ENCODE data around the gene DHRS4. TPM values are rescaled to one million over a fixed set of nuclear protein-coding genes. Genes with fewer than 3 reads are reported as not detected.

DHRS4 gene
- total and polyA plus RNA-seq, 4 donors = 17.8 to 47.3 (median 32.6) TPM

DNA sequence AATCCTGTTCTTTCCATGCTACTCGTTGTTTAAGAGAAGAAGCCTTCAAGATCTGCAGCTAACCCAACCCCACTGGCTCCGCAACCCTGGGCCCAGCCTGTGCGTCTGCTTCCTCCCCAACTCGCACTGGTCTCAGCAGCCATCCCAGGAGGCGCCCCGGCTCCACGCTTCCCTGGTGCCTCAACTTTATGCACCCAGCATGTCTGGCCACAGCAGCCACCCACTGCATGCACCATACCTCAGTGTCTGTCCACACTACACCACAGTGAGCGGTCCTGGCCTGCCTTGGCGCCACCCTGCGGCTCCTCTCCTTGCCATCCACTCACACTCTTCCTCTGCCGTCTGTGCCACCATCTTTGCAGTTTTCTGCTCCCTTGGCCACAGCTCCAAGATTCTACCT, 27.0 kb upstream of the DHRS4 start:
- Histone ChIP-seq H3K4me1 (ENCODE audit: control insufficient read depth in 1 of 2, insufficient read depth in 2 of 2, low read length in 2 of 2) (no peaks in the 10 kb centered on the region), H3K27me3 (ENCODE audit: control insufficient read depth in 1 of 2, insufficient read depth in 2 of 2, low read length in 1 of 2) (no peaks in the 10 kb centered on the region), H3K36me3 (ENCODE audit: control insufficient read depth in 1 of 2, insufficient read depth in 2 of 2, low read length in 1 of 2) (no peaks in the 10 kb centered on the region), H3K9me3 (ENCODE audit: control insufficient read depth, low read length) (no peaks in the 10 kb centered on the region), H3K4me3 (ENCODE audit: low read length in 2 of 2) (no peak overlapping the region), H3K27ac (ENCODE audit: low read depth in 1 of 2, low read length in 2 of 2) (no peak overlapping the region)
- ATAC-seq (ENCODE audit: low FRiP score) = no peak
- 89 to 97% methylated on average over 11 of the region's 11 CpGs for WGBS, 2 donors
- intact Hi-C loops (cut with DNase I) = loop anchor here in 1 of 2 donors (5.0 kb wide), 1 partner anchor 294 kb away; no protein-coding TSS in a partner anchor
- DNase-seq = no peak

DNA sequence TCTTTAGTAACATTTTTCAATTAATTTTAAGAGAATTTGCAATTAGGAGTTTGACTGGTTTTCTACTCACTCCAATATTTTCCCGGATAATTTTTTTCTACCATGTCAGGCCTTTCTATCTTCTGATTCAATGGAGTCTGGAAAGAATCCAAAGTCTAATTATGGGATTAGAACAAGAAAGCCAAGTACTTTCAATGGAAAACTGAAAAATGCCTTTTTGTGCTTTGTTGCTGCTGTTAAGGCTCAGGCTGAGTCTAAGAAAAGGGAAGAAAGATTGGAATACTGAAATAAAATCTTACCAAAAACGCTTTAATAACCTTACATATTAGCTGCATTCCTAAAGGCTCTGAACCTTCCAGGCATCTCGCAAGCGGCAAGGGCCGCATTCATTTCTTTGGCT, 24.4 kb upstream of the DHRS4 start:
- Histone ChIP-seq H3K4me3 (ENCODE audit: low read length in 2 of 2) (no peak overlapping the region), H3K36me3 (ENCODE audit: control insufficient read depth in 1 of 2, insufficient read depth in 2 of 2, low read length in 1 of 2) (no peaks in the 10 kb centered on the region), H3K27me3 (ENCODE audit: control insufficient read depth in 1 of 2, insufficient read depth in 2 of 2, low read length in 1 of 2) (no peaks in the 10 kb centered on the region), H3K9me3 (ENCODE audit: control insufficient read depth, low read length) (no peaks in the 10 kb centered on the region), H3K4me1 (ENCODE audit: control insufficient read depth in 1 of 2, insufficient read depth in 2 of 2, low read length in 2 of 2) (no peaks in the 10 kb centered on the region), H3K27ac (ENCODE audit: low read depth in 1 of 2, low read length in 2 of 2) (no peak overlapping the region)
- 52 to 53% methylated on average over 5 of the region's 5 CpGs for WGBS, 2 donors
- no peak for DNase-seq
- intact Hi-C loops (cut with DNase I) = loop anchor here in 1 of 2 donors (5.0 kb wide), 1 partner anchor 297 kb away; no protein-coding TSS in a partner anchor
- ATAC-seq (ENCODE audit: low FRiP score) = no peak

DNA sequence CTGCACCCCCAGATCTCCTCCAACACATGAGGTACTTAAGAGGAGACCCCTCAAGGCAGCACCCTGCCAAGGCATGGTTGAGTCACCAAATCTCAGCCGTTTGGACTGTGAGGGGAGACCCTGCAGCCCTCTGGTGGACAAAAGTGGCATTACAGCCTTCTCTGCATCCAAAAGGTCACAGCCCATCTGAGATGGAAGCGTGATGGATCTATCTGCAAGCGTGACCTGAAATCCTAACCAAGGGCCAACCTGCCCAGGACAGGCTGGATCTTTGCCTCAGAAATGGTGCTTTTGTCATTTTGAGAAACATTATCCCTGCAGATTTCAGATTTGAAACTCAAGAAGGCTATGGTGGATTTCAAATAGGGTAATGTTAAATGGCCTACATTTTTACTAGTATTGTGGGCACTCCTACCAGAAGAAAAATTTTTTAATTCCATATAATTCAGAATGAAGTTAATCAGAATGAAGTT, 23.7 kb upstream of the DHRS4 start:
- WGBS, 2 donors = 24 to 26% methylated on average over 3 of the region's 3 CpGs
- H3K27ac ChIP-seq (ENCODE audit: low read depth in 1 of 2, low read length in 2 of 2) = no peak overlapping the region
- DNase-seq (peak; percentile 80 to 89), ATAC-seq (ENCODE audit: low FRiP score) (peak; percentile 91)
- H3K4me1 ChIP-seq (ENCODE audit: control insufficient read depth in 1 of 2, insufficient read depth in 2 of 2, low read length in 2 of 2) = no peaks in the 10 kb centered on the region
- H3K9me3 ChIP-seq (ENCODE audit: control insufficient read depth, low read length) = no peaks in the 10 kb centered on the region
- H3K4me3 ChIP-seq (ENCODE audit: low read length in 2 of 2) = no peak overlapping the region
- no peaks in the 10 kb centered on the region for H3K36me3 ChIP-seq (ENCODE audit: control insufficient read depth in 1 of 2, insufficient read depth in 2 of 2, low read length in 1 of 2)
- intact Hi-C loops (cut with DNase I) = loop anchor here in 1 of 2 donors (5.0 kb wide), 1 partner anchor 298 kb away; no protein-coding TSS in a partner anchor
- no peaks in the 10 kb centered on the region for H3K27me3 ChIP-seq (ENCODE audit: control insufficient read depth in 1 of 2, insufficient read depth in 2 of 2, low read length in 1 of 2)

DNA sequence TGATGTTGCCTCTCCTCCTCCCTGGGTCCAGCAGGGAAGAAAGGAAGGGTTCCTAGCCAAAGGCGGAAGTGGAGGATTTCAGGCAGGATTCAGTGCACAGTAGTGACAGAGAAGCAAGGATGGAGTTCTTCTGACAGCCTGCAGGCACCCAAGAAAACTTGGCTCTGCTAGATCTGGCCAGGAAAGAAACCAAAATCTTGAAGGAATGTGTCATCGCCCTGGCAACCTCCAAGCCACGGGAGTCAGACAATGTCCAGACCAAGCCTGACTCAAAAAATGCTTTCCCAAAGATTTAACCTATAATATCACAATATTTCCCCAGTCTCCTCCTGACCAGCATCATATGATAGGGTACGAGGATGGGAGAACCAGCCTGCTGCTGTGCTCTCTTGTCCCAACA, 22.8 kb upstream of the DHRS4 start:
- no peaks in the 10 kb centered on the region for H3K36me3 ChIP-seq (ENCODE audit: control insufficient read depth in 1 of 2, insufficient read depth in 2 of 2, low read length in 1 of 2)
- H3K27ac ChIP-seq (ENCODE audit: low read depth in 1 of 2, low read length in 2 of 2) = no peak overlapping the region
- H3K27me3 ChIP-seq (ENCODE audit: control insufficient read depth in 1 of 2, insufficient read depth in 2 of 2, low read length in 1 of 2) = no peaks in the 10 kb centered on the region
- no peaks in the 10 kb centered on the region for H3K4me1 ChIP-seq (ENCODE audit: control insufficient read depth in 1 of 2, insufficient read depth in 2 of 2, low read length in 2 of 2)
- WGBS, 2 donors = 9 to 12% methylated on average over 4 of the region's 4 CpGs
- H3K9me3 ChIP-seq (ENCODE audit: control insufficient read depth, low read length) = no peaks in the 10 kb centered on the region
- intact Hi-C loops (cut with DNase I) = no loop called here
- DNase-seq (peak in 1 of 2 donors; percentile 60), ATAC-seq (ENCODE audit: low FRiP score) (peak; percentile 63)
- no peak overlapping the region for H3K4me3 ChIP-seq (ENCODE audit: low read length in 2 of 2)

DNA sequence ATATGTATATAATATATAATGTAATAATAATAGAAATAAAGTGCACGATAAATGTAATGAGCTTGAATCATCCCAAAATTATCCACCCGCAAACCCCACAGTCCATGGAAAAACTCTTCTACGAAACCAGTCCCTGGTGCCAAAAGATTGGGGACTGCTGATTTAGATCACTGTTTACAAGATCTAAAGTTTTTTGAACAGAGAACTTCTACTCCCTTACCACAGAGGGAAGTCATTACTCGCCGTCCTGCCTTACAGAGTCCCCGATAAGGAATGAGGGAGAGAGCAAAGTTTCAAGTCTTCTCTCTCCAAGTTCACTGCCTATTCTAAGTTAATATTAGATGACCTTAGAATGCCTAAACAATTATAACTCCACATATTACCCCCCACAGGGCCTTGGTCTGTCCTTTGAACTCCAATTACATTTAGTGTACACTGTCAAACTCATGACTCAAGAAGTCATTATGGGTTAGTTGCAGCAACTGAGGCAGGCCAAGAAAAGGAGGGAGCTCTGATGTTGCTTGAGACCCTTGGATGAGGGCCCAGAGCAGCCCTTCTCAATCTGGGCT, 21.8 kb upstream of the DHRS4 start:
- intact Hi-C loops (cut with DNase I) = no loop called here
- H3K27me3 ChIP-seq (ENCODE audit: control insufficient read depth in 1 of 2, insufficient read depth in 2 of 2, low read length in 1 of 2) = no peaks in the 10 kb centered on the region
- WGBS, 2 donors = 33 to 63% methylated on average over 6 of the region's 6 CpGs
- H3K9me3 ChIP-seq (ENCODE audit: control insufficient read depth, low read length) = no peaks in the 10 kb centered on the region
- H3K4me3 ChIP-seq (ENCODE audit: low read length in 2 of 2) = no peak overlapping the region
- no peak overlapping the region for H3K27ac ChIP-seq (ENCODE audit: low read depth in 1 of 2, low read length in 2 of 2)
- no peaks in the 10 kb centered on the region for H3K4me1 ChIP-seq (ENCODE audit: control insufficient read depth in 1 of 2, insufficient read depth in 2 of 2, low read length in 2 of 2)
- ATAC-seq (ENCODE audit: low FRiP score) = no peak
- no peaks in the 10 kb centered on the region for H3K36me3 ChIP-seq (ENCODE audit: control insufficient read depth in 1 of 2, insufficient read depth in 2 of 2, low read length in 1 of 2)
- DNase-seq = no peak

DNA sequence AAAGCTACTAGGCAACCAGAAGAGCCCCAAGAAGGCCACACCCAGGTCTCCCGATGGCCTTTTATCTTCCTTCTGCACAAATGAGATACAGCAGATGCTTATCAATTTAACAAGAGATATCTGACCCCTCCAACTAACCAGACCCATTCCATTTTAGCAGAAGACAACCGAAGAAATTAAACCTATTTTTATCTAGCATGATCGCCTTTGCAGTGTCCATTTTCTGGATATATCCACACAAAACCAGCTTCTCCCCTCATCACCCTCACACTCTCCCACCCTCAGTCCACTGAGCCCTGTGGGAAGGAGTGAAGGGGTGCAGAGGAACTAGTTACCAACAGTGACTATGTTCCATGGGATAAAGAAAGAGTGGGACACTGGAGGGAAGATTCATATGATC, 20.9 kb upstream of the DHRS4 start:
- no peaks in the 10 kb centered on the region for H3K4me1 ChIP-seq (ENCODE audit: control insufficient read depth in 1 of 2, insufficient read depth in 2 of 2, low read length in 2 of 2)
- H3K27me3 ChIP-seq (ENCODE audit: control insufficient read depth in 1 of 2, insufficient read depth in 2 of 2, low read length in 1 of 2) = no peaks in the 10 kb centered on the region
- H3K36me3 ChIP-seq (ENCODE audit: control insufficient read depth in 1 of 2, insufficient read depth in 2 of 2, low read length in 1 of 2) = no peaks in the 10 kb centered on the region
- 95% methylated on average over 3 of the region's 3 CpGs for WGBS, 2 donors
- H3K27ac ChIP-seq (ENCODE audit: low read depth in 1 of 2, low read length in 2 of 2) = no peak overlapping the region
- no peak for ATAC-seq (ENCODE audit: low FRiP score)
- no peak for DNase-seq
- intact Hi-C loops (cut with DNase I) = no loop called here
- H3K4me3 ChIP-seq (ENCODE audit: low read length in 2 of 2) = no peak overlapping the region
- no peaks in the 10 kb centered on the region for H3K9me3 ChIP-seq (ENCODE audit: control insufficient read depth, low read length)

DNA sequence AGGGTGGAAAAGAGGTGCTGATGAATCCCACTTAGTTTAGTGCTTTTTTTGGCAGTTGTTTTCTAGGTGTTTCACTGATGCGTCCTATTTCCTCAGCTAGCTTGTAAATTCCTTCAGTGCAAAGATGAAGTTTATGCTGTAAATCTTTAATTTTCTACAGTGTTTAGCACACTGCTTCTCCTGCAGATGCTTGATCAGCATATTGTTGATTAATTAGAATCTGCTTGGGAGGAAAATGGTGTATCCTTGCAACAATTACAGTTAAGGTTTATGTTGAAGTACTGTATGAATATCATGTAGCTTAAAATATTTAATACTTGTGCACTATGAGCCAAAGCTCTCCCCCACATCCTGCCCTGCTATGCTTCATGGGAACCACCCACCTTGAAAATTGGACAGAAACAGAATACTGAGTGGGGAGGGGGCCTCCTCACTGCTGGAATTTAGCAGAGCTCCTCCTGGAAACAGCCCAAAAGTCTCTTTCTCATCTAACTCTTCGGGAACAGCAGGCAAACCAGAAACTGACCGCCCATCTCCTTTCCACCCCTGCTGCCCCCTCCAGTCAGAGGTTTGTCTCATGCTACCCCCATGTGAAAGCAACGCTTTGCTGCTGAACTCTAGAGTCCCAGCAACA, 20.3 kb upstream of the DHRS4 start:
- DNase-seq (no peak), ATAC-seq (ENCODE audit: low FRiP score) (no peak)
- WGBS, 2 donors = 86 to 88% methylated on average over 4 of the region's 4 CpGs
- no peak overlapping the region for H3K27ac ChIP-seq (ENCODE audit: low read depth in 1 of 2, low read length in 2 of 2)
- no peaks in the 10 kb centered on the region for H3K4me1 ChIP-seq (ENCODE audit: control insufficient read depth in 1 of 2, insufficient read depth in 2 of 2, low read length in 2 of 2)
- no peaks in the 10 kb centered on the region for H3K9me3 ChIP-seq (ENCODE audit: control insufficient read depth, low read length)
- H3K36me3 ChIP-seq (ENCODE audit: control insufficient read depth in 1 of 2, insufficient read depth in 2 of 2, low read length in 1 of 2) = no peaks in the 10 kb centered on the region
- H3K4me3 ChIP-seq (ENCODE audit: low read length in 2 of 2) = no peak overlapping the region
- intact Hi-C loops (cut with DNase I) = no loop called here
- H3K27me3 ChIP-seq (ENCODE audit: control insufficient read depth in 1 of 2, insufficient read depth in 2 of 2, low read length in 1 of 2) = no peaks in the 10 kb centered on the region

DNA sequence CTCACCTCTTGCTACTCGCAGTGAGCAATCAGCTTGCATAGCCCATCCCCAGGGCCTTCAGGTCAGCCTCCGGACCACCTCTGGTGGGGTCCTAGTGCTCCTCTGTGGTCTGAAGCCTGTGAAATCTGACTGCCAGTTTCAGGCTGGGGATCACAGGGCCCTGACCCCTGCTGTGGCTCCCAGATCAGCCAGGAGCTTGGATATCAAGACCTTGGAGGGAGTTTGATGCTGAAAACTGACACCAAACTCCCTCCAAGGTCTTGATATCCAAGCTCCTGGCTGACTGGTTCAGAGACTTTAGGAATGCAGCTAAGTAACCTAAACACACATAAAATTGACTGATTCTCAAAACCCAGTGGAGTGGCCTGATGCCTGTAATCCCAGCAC, 19.8 kb upstream of the DHRS4 start:
- no peak overlapping the region for H3K27ac ChIP-seq (ENCODE audit: low read depth in 1 of 2, low read length in 2 of 2)
- H3K9me3 ChIP-seq (ENCODE audit: control insufficient read depth, low read length) = no peaks in the 10 kb centered on the region
- no peaks in the 10 kb centered on the region for H3K27me3 ChIP-seq (ENCODE audit: control insufficient read depth in 1 of 2, insufficient read depth in 2 of 2, low read length in 1 of 2)
- DNase-seq (no peak), ATAC-seq (ENCODE audit: low FRiP score) (no peak)
- no peaks in the 10 kb centered on the region for H3K36me3 ChIP-seq (ENCODE audit: control insufficient read depth in 1 of 2, insufficient read depth in 2 of 2, low read length in 1 of 2)
- H3K4me1 ChIP-seq (ENCODE audit: control insufficient read depth in 1 of 2, insufficient read depth in 2 of 2, low read length in 2 of 2) = no peaks in the 10 kb centered on the region
- 88 to 90% methylated on average over 2 of the region's 2 CpGs for WGBS, 2 donors
- intact Hi-C loops (cut with DNase I) = no loop called here
- no peak overlapping the region for H3K4me3 ChIP-seq (ENCODE audit: low read length in 2 of 2)

DNA sequence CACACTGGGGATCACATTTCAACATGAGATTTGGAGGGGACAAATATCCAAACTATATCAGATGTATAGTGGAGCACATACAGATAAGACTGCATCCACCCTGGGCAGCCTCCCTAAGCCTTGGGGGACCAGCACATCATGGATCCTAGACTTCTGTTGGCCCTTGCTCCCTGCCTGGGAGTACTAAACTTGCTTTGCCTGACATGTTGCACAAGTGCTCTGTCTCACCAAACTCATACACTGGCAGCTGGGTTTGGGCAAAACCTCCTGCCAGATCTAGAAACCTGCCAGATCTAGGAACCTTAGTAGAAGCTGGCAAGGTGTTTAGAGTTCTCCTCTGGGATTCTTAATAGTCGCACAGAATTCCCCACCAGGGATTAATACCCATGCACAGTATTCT, 18.4 kb upstream of the DHRS4 start:
- DNase-seq (no peak), ATAC-seq (ENCODE audit: low FRiP score) (no peak)
- Histone ChIP-seq H3K27ac (ENCODE audit: low read depth in 1 of 2, low read length in 2 of 2) (no peak overlapping the region), H3K36me3 (ENCODE audit: control insufficient read depth in 1 of 2, insufficient read depth in 2 of 2, low read length in 1 of 2) (no peaks in the 10 kb centered on the region), H3K9me3 (ENCODE audit: control insufficient read depth, low read length) (no peaks in the 10 kb centered on the region), H3K27me3 (ENCODE audit: control insufficient read depth in 1 of 2, insufficient read depth in 2 of 2, low read length in 1 of 2) (no peaks in the 10 kb centered on the region), H3K4me1 (ENCODE audit: control insufficient read depth in 1 of 2, insufficient read depth in 2 of 2, low read length in 2 of 2) (no peaks in the 10 kb centered on the region), H3K4me3 (ENCODE audit: low read length in 2 of 2) (no peak overlapping the region)
- WGBS, 2 donors = 37 to 61% methylated on average over 1 of the region's 1 CpG
- intact Hi-C loops (cut with DNase I) = no loop called here

Measured in aorta (tissue), 5 donors.